Activated CD4-positive, alpha-beta T cell treated with anti-CD3 and anti-CD28 coated beads for 36 hours (primary cell): Measurements from ENCODE around the gene TAF5L. TPM values are rescaled to one million over a fixed set of nuclear protein-coding genes. Genes with fewer than 3 reads are reported as not detected.
"Not testable (repeated sequence)": the region's sequence is repeated elsewhere in the genome, so short reads cannot be mapped to it uniquely, and the experiment has no call there.

ENCODE experiments used
- ATAC-seq: fragments of 200-7000 bp; cut with Tn5 transposase; one replicate; pipeline ENCODE4 v1.10.0; 2021; ENCODE audit warnings: mild to moderate bottlenecking, moderate library complexity
- CTCF ChIA-PET: fragments of 350-600 bp; sonication (Branson Sonifier 250); formaldehyde crosslinking; loops from one replicate; lab custom pipeline; 2021; ENCODE audit warnings: antibody characterized with exemption; lab: Charles Lee
- POLR2A ChIA-PET: fragments of 350-600 bp; sonication (Branson Sonifier 250); formaldehyde crosslinking; loops from one replicate; lab custom pipeline; 2021; ENCODE audit warnings: antibody characterized with exemption, inconsistent platforms; lab: Charles Lee
- DNase-seq: peaks from one replicate; pipeline ENCODE4 v3.0.0-alpha.2; 2020
- H3K27ac Mint-ChIP-seq: one replicate; pipeline ENCODE4 v1.8.0; 2021; ENCODE audit warnings: mixed read lengths
- H3K27me3 Mint-ChIP-seq: one replicate; pipeline ENCODE4 v1.8.0; 2021; ENCODE audit warnings: mixed read lengths
- H3K36me3 Mint-ChIP-seq: one replicate; pipeline ENCODE4 v1.8.0; 2021; ENCODE audit warnings: low read depth, mixed read lengths
- H3K4me1 Mint-ChIP-seq: one replicate; pipeline ENCODE4 v1.8.0; 2021; ENCODE audit warnings: mixed read lengths
- H3K4me3 Mint-ChIP-seq: one replicate; pipeline ENCODE4 v1.8.0; 2021; ENCODE audit warnings: mild to moderate bottlenecking, moderate library complexity, mixed read lengths
- H3K9me3 Mint-ChIP-seq: one replicate; pipeline ENCODE4 v1.8.0; 2021; ENCODE audit warnings: low read depth, mixed read lengths
- intact Hi-C, 2 experiments: fragments of 100-400 bp; cut with DNase I in 1 of 2; cut with micrococcal nuclease in 1 of 2; formaldehyde crosslinking; loops; one replicate each; pipeline versions ENCODE4 v1.14.2 to v1.15.1; 2022 to 2024; cut with DNase I, micrococcal nuclease
- total RNA-seq, 2 experiments: library from RNA; stranded (reverse); gene quantifications; one replicate each; pipeline ENCODE4 v1.2.3, GENCODE V29; 2021

Gene TAF5L
- total RNA-seq, 2 experiments from 2014 or later: 16.5 to 17.6 TPM

DNA sequence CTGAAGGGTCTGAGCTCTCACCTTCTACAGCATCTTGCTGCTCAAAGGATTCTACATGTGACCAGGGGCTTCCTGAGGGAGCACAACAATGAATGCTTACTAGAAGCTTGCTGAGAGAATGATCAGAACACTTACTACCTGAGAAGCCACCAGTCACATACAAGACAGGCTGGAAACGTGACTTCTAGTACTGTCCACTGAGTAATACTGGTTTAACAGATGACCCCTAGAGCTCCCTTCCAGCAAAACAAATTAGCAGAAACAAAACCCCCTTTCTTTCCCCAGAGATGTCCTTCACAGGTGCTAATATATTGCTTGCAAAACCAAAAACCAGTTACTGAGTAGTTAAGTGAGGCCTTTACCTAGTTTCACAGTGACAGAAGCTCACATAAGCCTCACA lies 2.1 kb downstream of the TAF5L start:
- H3K36me3 Mint-ChIP-seq: peaks cover 8% of the 10 kb centered on the region
- H3K4me3 Mint-ChIP-seq: peak overlapping the region; percentile 89
- CTCF ChIA-PET: interaction anchor here (0.7 to 1.7 kb wide), 4 partner anchors 10 to 65 kb away, joined by 3 to 5 read pairs (median 4); partner anchors contain the start of gene ABCB10
- no peaks in the 10 kb centered on the region for H3K9me3 Mint-ChIP-seq
- ATAC-seq (no peak), DNase-seq (no peak)
- H3K4me1 Mint-ChIP-seq: peaks cover 61% of the 10 kb centered on the region
- H3K27ac Mint-ChIP-seq: no peak overlapping the region
- intact Hi-C loops: loop anchor here (10.0 kb wide), 3 partner anchors 349 to 1139 kb away; partner anchors contain the start of genes RAB4A (in 1 of the 2) and RNF187 (in 1 of the 2)
- H3K27me3 Mint-ChIP-seq: no peaks in the 10 kb centered on the region
- POLR2A ChIA-PET: interaction anchor here (1.2 kb wide), 1 partner anchor 65 kb away, joined by 3 read pairs; the partner anchor contains the start of gene ABCB10

DNA sequence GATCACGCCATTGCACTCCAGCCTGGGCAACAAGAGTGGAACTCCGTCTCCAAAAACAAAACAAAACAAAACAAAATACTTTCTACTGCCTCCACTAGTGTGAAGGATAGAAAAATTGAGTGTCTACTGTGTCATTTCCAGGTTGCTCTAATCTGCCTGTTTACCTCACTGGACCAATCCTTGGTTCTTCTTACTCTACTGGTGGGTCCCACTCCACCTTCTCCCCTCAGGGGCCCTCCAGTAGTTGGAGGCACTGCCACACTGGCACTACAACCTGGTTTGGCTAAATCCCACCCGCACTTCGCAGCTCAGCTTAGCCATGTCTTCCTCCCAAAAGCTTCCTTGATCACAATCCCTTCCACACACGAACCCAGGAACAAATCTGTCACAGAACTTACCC lies 2.7 kb downstream of the TAF5L start:
- CTCF ChIA-PET: interaction anchor here (1.2 to 1.7 kb wide), 4 partner anchors 11 to 64 kb away, joined by 3 to 5 read pairs (median 4); partner anchors contain the start of gene ABCB10
- Mint-ChIP-seq H3K4me1 (peaks cover 62% of the 10 kb centered on the region), H3K36me3 (peaks cover 3% of the 10 kb centered on the region), H3K9me3 (no peaks in the 10 kb centered on the region), H3K27ac (no peak overlapping the region), H3K4me3 (no peak overlapping the region), H3K27me3 (no peaks in the 10 kb centered on the region)
- POLR2A ChIA-PET: interaction anchor here (1.2 kb wide), 1 partner anchor 64 kb away, joined by 3 read pairs; the partner anchor contains the start of gene ABCB10
- DNase-seq (no peak), ATAC-seq (no peak)
- intact Hi-C loops: loop anchor here (10.0 kb wide), 3 partner anchors 348 to 1138 kb away; partner anchors contain the start of genes RAB4A (in 1 of the 2) and RNF187 (in 1 of the 2)

DNA sequence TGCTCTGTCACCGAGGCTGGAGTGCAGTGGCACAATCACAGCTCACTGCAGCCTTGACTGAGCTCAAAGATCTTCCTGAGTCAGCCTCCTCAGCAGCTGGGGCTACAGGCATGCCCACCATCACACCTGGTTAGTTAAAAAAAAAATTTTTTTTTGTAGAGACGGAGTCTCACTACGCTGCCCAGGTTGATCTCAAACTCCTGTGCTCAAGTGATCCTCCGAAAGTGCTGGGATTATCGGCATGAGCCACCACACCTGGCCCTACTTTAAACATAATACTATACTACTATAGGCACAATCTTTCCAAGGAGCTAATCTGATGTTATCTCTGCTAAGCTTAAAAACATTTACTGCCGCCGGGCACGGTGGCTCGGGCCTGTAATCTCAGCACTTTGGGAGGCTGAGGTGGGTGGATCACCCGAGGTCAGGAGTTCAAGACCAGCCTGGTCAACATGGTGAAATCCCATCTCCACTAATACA lies 3.2 kb downstream of the TAF5L start:
- not testable (repeated sequence) for H3K9me3 Mint-ChIP-seq, H3K27me3 Mint-ChIP-seq, H3K27ac Mint-ChIP-seq, H3K36me3 Mint-ChIP-seq, DNase-seq, H3K4me3 Mint-ChIP-seq, ATAC-seq
- ChIA-PET POLR2A (interaction anchor here (0.7 kb wide), 1 partner anchor 104 kb away, joined by 3 read pairs; no protein-coding TSS in a partner anchor), CTCF (interaction anchor here (1.2 kb wide), 1 partner anchor 32 kb away, joined by 3 read pairs; no protein-coding TSS in a partner anchor)
- peaks cover 60% of the 10 kb centered on the region for H3K4me1 Mint-ChIP-seq
- intact Hi-C loops: loop anchor here (10.0 kb wide), 3 partner anchors 348 to 1138 kb away; partner anchors contain the start of genes RAB4A (in 1 of the 2) and RNF187 (in 1 of the 2)

DNA sequence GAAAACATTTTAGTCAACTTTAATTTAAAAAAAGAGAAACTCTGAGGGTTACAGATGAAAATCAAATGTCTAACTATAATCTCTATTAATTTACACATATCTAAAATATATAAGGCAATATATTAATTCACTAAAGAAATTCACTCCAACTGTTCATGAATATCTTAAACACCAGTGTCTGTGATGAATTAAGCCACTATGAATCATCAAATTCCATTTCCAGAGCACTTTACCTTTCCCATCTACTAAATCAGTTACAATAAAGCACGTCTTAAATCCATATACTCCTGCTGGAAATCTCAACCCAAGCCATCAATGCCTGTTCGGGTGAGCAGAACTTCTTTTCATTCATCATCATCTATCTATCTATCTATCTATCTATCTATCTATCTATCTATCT lies 4.3 kb downstream of the TAF5L start:
- Mint-ChIP-seq H3K36me3 (peaks cover 3% of the 10 kb centered on the region), H3K27ac (no peak overlapping the region), H3K4me3 (no peak overlapping the region), H3K4me1 (peaks cover 56% of the 10 kb centered on the region), H3K27me3 (no peaks in the 10 kb centered on the region), H3K9me3 (no peaks in the 10 kb centered on the region)
- DNase-seq (no peak), ATAC-seq (no peak)
- intact Hi-C loops: loop anchor here (10.0 kb wide), 3 partner anchors 347 to 1137 kb away; partner anchors contain the start of genes RAB4A (in 1 of the 2) and RNF187 (in 1 of the 2)
- ChIA-PET POLR2A (no interaction called here), CTCF (no interaction called here)

GRCh38 chr1:229620876-229621275 lies 5.0 kb downstream of the TAF5L start:
- DNase-seq (no peak), ATAC-seq (no peak)
- CTCF ChIA-PET: interaction anchor here (0.6 kb wide), 1 partner anchor 257 kb away, joined by 3 read pairs; no protein-coding TSS in a partner anchor
- Mint-ChIP-seq H3K4me1 (peaks cover 56% of the 10 kb centered on the region), H3K27ac (no peak overlapping the region), H3K9me3 (no peaks in the 10 kb centered on the region), H3K36me3 (peaks cover 3% of the 10 kb centered on the region), H3K4me3 (no peak overlapping the region), H3K27me3 (no peaks in the 10 kb centered on the region)
- POLR2A ChIA-PET: interaction anchor here (0.8 kb wide), 1 partner anchor 59 kb away, joined by 3 read pairs; no protein-coding TSS in a partner anchor
- intact Hi-C loops: loop anchor here (10.0 kb wide), 3 partner anchors 346 to 1136 kb away; partner anchors contain the start of genes RAB4A (in 1 of the 2) and RNF187 (in 1 of the 2)

- Mint-ChIP-seq H3K27me3 (no peaks in the 10 kb centered on the region), H3K4me1 (peaks cover 51% of the 10 kb centered on the region), H3K27ac (peak overlapping the region; percentile 13), H3K9me3 (no peaks in the 10 kb centered on the region), H3K4me3 (no peak overlapping the region), H3K36me3 (peaks cover 5% of the 10 kb centered on the region)
- ATAC-seq (peak; percentile 21), DNase-seq (no peak)
- POLR2A ChIA-PET: no interaction called here
- CTCF ChIA-PET: interaction anchor here (0.6 to 0.9 kb wide), 3 partner anchors 15 to 1763 kb away, joined by 3 read pairs; no protein-coding TSS in a partner anchor
- intact Hi-C loops: loop anchor here (10.0 kb wide), 3 partner anchors 345 to 1135 kb away; partner anchors contain the start of genes RAB4A (in 1 of the 2) and RNF187 (in 1 of the 2)
These were observed 6.3 kb downstream of the TAF5L start for GRCh38 chr1:229619614-229620013.

GRCh38 chr1:229619002-229619401 lies 6.9 kb downstream of the TAF5L start:
- ATAC-seq (peak; percentile 86), DNase-seq (no peak)
- peak overlapping the region; percentile 30 for H3K27ac Mint-ChIP-seq

GRCh38 chr1:229617351-229618100 lies 8.4 kb downstream of the TAF5L start:
- DNase-seq: no peak
- no peak overlapping the region for H3K4me3 Mint-ChIP-seq
- H3K27me3 Mint-ChIP-seq: no peaks in the 10 kb centered on the region
- no peak overlapping the region for H3K27ac Mint-ChIP-seq
- CTCF ChIA-PET: no interaction called here
- peaks cover 37% of the 10 kb centered on the region for H3K4me1 Mint-ChIP-seq
- intact Hi-C loops: no loop called here
- ATAC-seq: no peak
- H3K36me3 Mint-ChIP-seq: peaks cover 12% of the 10 kb centered on the region
- H3K9me3 Mint-ChIP-seq: no peaks in the 10 kb centered on the region
- POLR2A ChIA-PET: interaction anchor here (0.6 kb wide), 1 partner anchor 24 kb away, joined by 5 read pairs; no protein-coding TSS in a partner anchor

More at GRCh38 chr1:229619002-229619401, 6.9 kb downstream of the TAF5L start:
- peaks cover 45% of the 10 kb centered on the region for H3K4me1 Mint-ChIP-seq
- H3K27me3 Mint-ChIP-seq: no peaks in the 10 kb centered on the region
- no peak overlapping the region for H3K4me3 Mint-ChIP-seq
- POLR2A ChIA-PET: no interaction called here
- intact Hi-C loops: no loop called here
- CTCF ChIA-PET: interaction anchor here (0.6 to 0.9 kb wide), 4 partner anchors 15 to 1764 kb away, joined by 3 read pairs; no protein-coding TSS in a partner anchor
- no peaks in the 10 kb centered on the region for H3K9me3 Mint-ChIP-seq
- peaks cover 8% of the 10 kb centered on the region for H3K36me3 Mint-ChIP-seq

DNA sequence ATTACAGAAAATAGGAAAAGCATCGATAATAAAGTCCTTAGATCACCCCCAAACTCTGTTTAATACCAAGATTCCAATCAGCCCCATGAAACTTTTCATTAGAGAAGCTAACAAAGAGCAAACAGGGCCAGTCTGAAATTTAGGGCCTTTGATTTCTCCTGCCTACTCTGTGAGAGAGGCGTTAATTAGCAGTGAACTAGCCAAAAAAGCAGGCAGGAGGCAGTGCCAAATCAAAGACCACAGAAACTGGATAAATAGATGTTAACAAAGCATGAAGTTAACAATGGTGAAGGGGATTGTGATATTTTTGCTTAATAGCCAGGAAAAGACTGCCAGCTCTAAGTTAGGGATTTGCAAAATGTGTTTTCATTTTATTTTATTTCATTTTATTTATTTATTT lies 11.2 kb downstream of the TAF5L start:
- ATAC-seq: no peak
- ChIA-PET CTCF (no interaction called here), POLR2A (no interaction called here)
- Mint-ChIP-seq H3K36me3 (peaks cover 36% of the 10 kb centered on the region), H3K27me3 (no peaks in the 10 kb centered on the region), H3K27ac (no peak overlapping the region), H3K4me3 (no peak overlapping the region), H3K9me3 (no peaks in the 10 kb centered on the region), H3K4me1 (peaks cover 19% of the 10 kb centered on the region)
- no peak for DNase-seq
- intact Hi-C loops: no loop called here

DNA sequence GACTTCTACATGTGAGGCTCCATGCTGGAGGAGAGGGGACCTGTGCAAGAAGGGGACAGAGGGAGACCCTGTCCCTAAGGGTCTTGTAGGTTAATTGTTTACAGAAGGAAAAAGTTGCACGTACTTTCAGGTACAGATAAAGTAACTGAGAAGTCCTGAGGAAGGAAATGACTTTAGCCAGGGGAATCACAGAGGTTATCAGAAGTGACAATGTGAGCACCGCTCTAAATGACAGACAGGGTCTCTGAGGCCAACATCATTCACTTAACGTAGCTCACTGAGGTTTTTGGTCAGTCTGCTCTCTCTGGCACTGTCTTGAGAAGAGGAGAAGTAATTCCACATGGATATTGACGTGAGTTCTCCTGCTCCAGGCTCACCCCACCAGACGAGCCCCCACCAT lies 12.0 kb downstream of the TAF5L start:
- H3K4me3 Mint-ChIP-seq: no peak overlapping the region
- CTCF ChIA-PET: no interaction called here
- DNase-seq: no peak
- POLR2A ChIA-PET: no interaction called here
- ATAC-seq: no peak
- intact Hi-C loops: no loop called here
- no peaks in the 10 kb centered on the region for H3K27me3 Mint-ChIP-seq
- H3K27ac Mint-ChIP-seq: no peak overlapping the region
- H3K36me3 Mint-ChIP-seq: peaks cover 42% of the 10 kb centered on the region
- no peaks in the 10 kb centered on the region for H3K9me3 Mint-ChIP-seq
- H3K4me1 Mint-ChIP-seq: peaks cover 12% of the 10 kb centered on the region

DNA sequence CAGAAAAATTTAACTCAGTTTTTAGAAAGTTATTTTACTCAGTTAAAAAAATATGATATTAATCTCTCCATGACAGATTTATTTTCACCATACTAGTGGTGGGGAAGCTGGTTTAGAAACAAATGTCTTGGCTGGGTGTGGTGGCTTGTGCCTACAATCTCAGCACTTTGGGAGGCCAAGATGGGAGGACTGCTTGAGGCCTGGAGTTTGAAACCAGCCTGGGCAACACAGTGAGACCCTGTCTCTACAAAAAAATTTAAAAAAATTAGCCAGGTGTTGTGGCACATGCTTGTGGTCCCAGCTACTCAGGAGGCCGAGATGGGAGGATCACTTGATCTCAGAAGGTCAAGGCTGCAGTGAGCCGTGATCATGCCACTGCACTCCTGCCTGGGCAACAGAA lies 17.3 kb downstream of the TAF5L start:
- ATAC-seq: no peak
- POLR2A ChIA-PET: no interaction called here
- Mint-ChIP-seq H3K9me3 (no peaks in the 10 kb centered on the region), H3K4me1 (peaks cover 9% of the 10 kb centered on the region), H3K4me3 (no peak overlapping the region), H3K27ac (no peak overlapping the region), H3K27me3 (no peaks in the 10 kb centered on the region), H3K36me3 (peaks cover 64% of the 10 kb centered on the region)
- intact Hi-C loops: loop anchor here in 1 of 2 experiments (5.0 kb wide), 1 partner anchor 51 kb away; the partner anchor contains the start of gene ABCB10
- DNase-seq: no peak
- CTCF ChIA-PET: no interaction called here
